ENCODE measurements around the gene WDR64. TPM values are rescaled to one million over a fixed set of nuclear protein-coding genes. Genes with fewer than 3 reads are reported as not detected.

Gene WDR64
- total and polyA plus RNA-seq, 2 experiments from 2014 or later: 0.07 TPM; not detected in 1

- TF ChIP-seq CTCF (IDR thresholded peaks at IDR 0.05; ENCODE audit: poor library complexity) (no peak), EZH2phosphoT487 (IDR thresholded peaks at IDR 0.05; ENCODE audit: low read depth, severe bottlenecking, unreplicated experiment) (peak; percentile 53), EZH2 (IDR thresholded peaks at IDR 0.05; ENCODE audit: borderline replicate concordance) (no peak)
These were observed 65.9 kb downstream of the WDR64 start for GRCh38 chr1:241717975-241718374.

GRCh38 chr1:241721011-241721410, 68.9 kb downstream of the WDR64 start:
- no peaks in the 10 kb centered on the region for H3K79me2 ChIP-seq
- H4K20me1 ChIP-seq (ENCODE audit: insufficient read depth, poor library complexity, severe bottlenecking): no peaks in the 10 kb centered on the region
- peaks cover 3% of the 10 kb centered on the region for H3K27me3 ChIP-seq
- H3K4me2 ChIP-seq: no peak overlapping the region
- TF ChIP-seq EZH2phosphoT487 (IDR thresholded peaks at IDR 0.05; ENCODE audit: low read depth, severe bottlenecking, unreplicated experiment) (no peak), EZH2 (IDR thresholded peaks at IDR 0.05; ENCODE audit: borderline replicate concordance) (no peak), CTCF (IDR thresholded peaks at IDR 0.05; ENCODE audit: poor library complexity) (no peak)
- 94% methylated on average over 3 of the region's 3 CpGs for WGBS (ENCODE audit: low lambda C conversion rate, missing lambda C conversion rate)
- H3K9me2 ChIP-seq (replicated peaks; ENCODE audit: insufficient read depth): no peaks in the 10 kb centered on the region
- H3K36me3 ChIP-seq (replicated peaks; ENCODE audit: insufficient read depth, low read depth): no peaks in the 10 kb centered on the region
- no peak overlapping the region for H3K4me3 ChIP-seq
- no peaks in the 10 kb centered on the region for H3K4me1 ChIP-seq (ENCODE audit: insufficient read depth)
- H3K27ac ChIP-seq: no peak overlapping the region
- H2AFZ ChIP-seq: no peak overlapping the region
- H3K9me3 ChIP-seq (ENCODE audit: low read depth): no peaks in the 10 kb centered on the region
- no peak for DNase-seq (ENCODE audit: low spot score)

More at GRCh38 chr1:241717975-241718374, 65.9 kb downstream of the WDR64 start:
- Histone ChIP-seq H3K27ac (no peak overlapping the region), H3K4me3 (no peak overlapping the region), H3K36me3 (replicated peaks; ENCODE audit: insufficient read depth, low read depth) (no peaks in the 10 kb centered on the region), H3K4me1 (ENCODE audit: insufficient read depth) (no peaks in the 10 kb centered on the region), H3K9me2 (replicated peaks; ENCODE audit: insufficient read depth) (no peaks in the 10 kb centered on the region), H3K79me2 (no peaks in the 10 kb centered on the region), H3K27me3 (peaks cover 14% of the 10 kb centered on the region), H4K20me1 (ENCODE audit: insufficient read depth, poor library complexity, severe bottlenecking) (no peaks in the 10 kb centered on the region), H2AFZ (no peak overlapping the region), H3K9me3 (ENCODE audit: low read depth) (no peaks in the 10 kb centered on the region), H3K4me2 (no peak overlapping the region)
- no peak for DNase-seq (ENCODE audit: low spot score)
- 59% methylated on average over 5 of the region's 5 CpGs for WGBS (ENCODE audit: low lambda C conversion rate, missing lambda C conversion rate)

- Histone ChIP-seq H3K9me2 (replicated peaks; ENCODE audit: insufficient read depth) (no peaks in the 10 kb centered on the region), H3K4me3 (no peak overlapping the region), H3K4me1 (ENCODE audit: insufficient read depth) (no peaks in the 10 kb centered on the region), H3K27ac (no peak overlapping the region), H3K36me3 (replicated peaks; ENCODE audit: insufficient read depth, low read depth) (no peaks in the 10 kb centered on the region), H4K20me1 (ENCODE audit: insufficient read depth, poor library complexity, severe bottlenecking) (no peaks in the 10 kb centered on the region), H3K79me2 (no peaks in the 10 kb centered on the region), H3K4me2 (no peak overlapping the region), H3K9me3 (ENCODE audit: low read depth) (no peaks in the 10 kb centered on the region), H2AFZ (no peak overlapping the region), H3K27me3 (no peaks in the 10 kb centered on the region)
- WGBS (ENCODE audit: low lambda C conversion rate, missing lambda C conversion rate): 87% methylated on average over 4 of the region's 4 CpGs
- no peak for TF ChIP-seq CTCF (IDR thresholded peaks at IDR 0.05; ENCODE audit: poor library complexity)
- no peak for TF ChIP-seq EZH2phosphoT487 (IDR thresholded peaks at IDR 0.05; ENCODE audit: low read depth, severe bottlenecking, unreplicated experiment)
- TF ChIP-seq EZH2 (IDR thresholded peaks at IDR 0.05; ENCODE audit: borderline replicate concordance): no peak
- no peak for DNase-seq (ENCODE audit: low spot score)
These were observed 70.9 kb downstream of the WDR64 start for GRCh38 chr1:241722947-241723346.

All from hepatocyte (in vitro differentiated cells).